GM12892 (cell line): ENCODE measurements around the gene CTNND2.

Experiments
- POLR2A ChIP-seq: IDR thresholded peaks from 2 replicates; pipeline ENCODE4 v1.6.1; 2011; ENCODE audit warnings: low read depth, low read length, control low read depth
- POLR2AphosphoS5 ChIP-seq: IDR thresholded peaks from 2 replicates; pipeline ENCODE4 v1.6.1; 2011; ENCODE audit warnings: low read depth, low read length, control low read depth

GRCh38 chr5:10977011-10977410 lies 927.2 kb downstream of the CTNND2 start:
- TF ChIP-seq POLR2AphosphoS5 (no peak), POLR2A (no peak)
